Mucosa of stomach (tissue), 1 donor: Measurements from ENCODE around the gene RAB21.

Experiments
- H3K27me3 ChIP-seq: one replicate; pipeline ENCODE4 v1.7.0; 2013; ENCODE audit warnings: mild to moderate bottlenecking, low read length; ENCODE audit not compliant: control insufficient read depth, insufficient read depth
- H3K36me3 ChIP-seq: one replicate; pipeline ENCODE4 v1.7.0; 2013; ENCODE audit warnings: low read length; ENCODE audit not compliant: control insufficient read depth, insufficient read depth
- H3K4me1 ChIP-seq: one replicate; pipeline ENCODE4 v1.7.0; 2013; ENCODE audit warnings: mild to moderate bottlenecking, low read length; ENCODE audit not compliant: control insufficient read depth, insufficient read depth
- H3K4me3 ChIP-seq: one replicate; pipeline ENCODE4 v1.7.0; 2013; ENCODE audit warnings: low read length
- H3K9ac ChIP-seq: one replicate; pipeline ENCODE4 v1.7.0; 2013; ENCODE audit warnings: mild to moderate bottlenecking, low read length, moderate library complexity
- H3K9me3 ChIP-seq: one replicate; pipeline ENCODE4 v1.7.0; 2013; ENCODE audit warnings: mild to moderate bottlenecking, low read length, moderate library complexity; ENCODE audit not compliant: control insufficient read depth
- donor health status: Pancreatic carcinoma.

RAB21 gene

GRCh38 chr12:71754461-71755145 is at the start of gene RAB21:
TSS of gene RAB21 (plus strand) at chr12:71754863. CDS start at chr12:71755130, 267 bp downstream.
- peak within 1 kb of the TSS; percentile 65 for H3K4me3 ChIP-seq
- H3K27me3 ChIP-seq: no peaks in the 10 kb centered on the region
- H3K9me3 ChIP-seq: no peaks in the 10 kb centered on the region
- peaks cover 6% of the 10 kb centered on the region for H3K4me1 ChIP-seq
- H3K9ac ChIP-seq: peak within 1 kb of the TSS; percentile 87
- no peaks in the 10 kb centered on the region for H3K36me3 ChIP-seq

GRCh38 chr12:71704920-71705319 is 49.7 kb upstream of the RAB21 start:
- H3K4me1 ChIP-seq: no peaks in the 10 kb centered on the region
- H3K9ac ChIP-seq: no peak overlapping the region
- H3K9me3 ChIP-seq: no peaks in the 10 kb centered on the region
- H3K4me3 ChIP-seq: no peak overlapping the region
- no peaks in the 10 kb centered on the region for H3K36me3 ChIP-seq
- H3K27me3 ChIP-seq: no peaks in the 10 kb centered on the region

- Histone ChIP-seq H3K36me3 (no peaks in the 10 kb centered on the region), H3K27me3 (no peaks in the 10 kb centered on the region), H3K9ac (no peak overlapping the region), H3K9me3 (no peaks in the 10 kb centered on the region), H3K4me1 (no peaks in the 10 kb centered on the region), H3K4me3 (no peak overlapping the region)
These were observed 46.0 kb upstream of the RAB21 start for GRCh38 chr12:71708658-71709057.

GRCh38 chr12:71710276-71711125 is 44.2 kb upstream of the RAB21 start:
- Histone ChIP-seq H3K9ac (no peak overlapping the region), H3K4me3 (no peak overlapping the region), H3K9me3 (no peaks in the 10 kb centered on the region), H3K27me3 (no peaks in the 10 kb centered on the region), H3K4me1 (no peaks in the 10 kb centered on the region), H3K36me3 (no peaks in the 10 kb centered on the region)

GRCh38 chr12:71718611-71719010 is 36.1 kb upstream of the RAB21 start:
- no peak overlapping the region for H3K9ac ChIP-seq
- H3K36me3 ChIP-seq: no peaks in the 10 kb centered on the region
- H3K4me1 ChIP-seq: no peaks in the 10 kb centered on the region
- no peaks in the 10 kb centered on the region for H3K27me3 ChIP-seq
- no peaks in the 10 kb centered on the region for H3K9me3 ChIP-seq
- H3K4me3 ChIP-seq: no peak overlapping the region

- Histone ChIP-seq H3K27me3 (no peaks in the 10 kb centered on the region), H3K9ac (no peak overlapping the region), H3K36me3 (no peaks in the 10 kb centered on the region), H3K9me3 (no peaks in the 10 kb centered on the region), H3K4me1 (no peaks in the 10 kb centered on the region), H3K4me3 (no peak overlapping the region)
These were observed 34.9 kb upstream of the RAB21 start for GRCh38 chr12:71719647-71720370.

- no peaks in the 10 kb centered on the region for H3K9me3 ChIP-seq
- H3K27me3 ChIP-seq: no peaks in the 10 kb centered on the region
- H3K9ac ChIP-seq: no peak overlapping the region
- no peaks in the 10 kb centered on the region for H3K36me3 ChIP-seq
- H3K4me1 ChIP-seq: no peaks in the 10 kb centered on the region
- no peak overlapping the region for H3K4me3 ChIP-seq
These were observed 32.7 kb upstream of the RAB21 start for GRCh38 chr12:71721783-71722505.

- Histone ChIP-seq H3K4me3 (no peak overlapping the region), H3K9me3 (no peaks in the 10 kb centered on the region), H3K9ac (no peak overlapping the region), H3K36me3 (no peaks in the 10 kb centered on the region), H3K27me3 (no peaks in the 10 kb centered on the region), H3K4me1 (no peaks in the 10 kb centered on the region)
These were observed 29.7 kb upstream of the RAB21 start for GRCh38 chr12:71725011-71725410.

GRCh38 chr12:71726548-71726947 is 28.1 kb upstream of the RAB21 start:
- Histone ChIP-seq H3K27me3 (no peaks in the 10 kb centered on the region), H3K36me3 (no peaks in the 10 kb centered on the region), H3K4me3 (no peak overlapping the region), H3K9ac (no peak overlapping the region), H3K4me1 (no peaks in the 10 kb centered on the region), H3K9me3 (no peaks in the 10 kb centered on the region)

GRCh38 chr12:71727958-71728357 is 26.7 kb upstream of the RAB21 start:
- Histone ChIP-seq H3K36me3 (no peaks in the 10 kb centered on the region), H3K9ac (no peak overlapping the region), H3K27me3 (no peaks in the 10 kb centered on the region), H3K9me3 (no peaks in the 10 kb centered on the region), H3K4me1 (no peaks in the 10 kb centered on the region), H3K4me3 (no peak overlapping the region)

GRCh38 chr12:71730936-71731335 is 23.7 kb upstream of the RAB21 start:
- no peak overlapping the region for H3K9ac ChIP-seq
- H3K4me1 ChIP-seq: no peaks in the 10 kb centered on the region
- no peaks in the 10 kb centered on the region for H3K27me3 ChIP-seq
- no peaks in the 10 kb centered on the region for H3K36me3 ChIP-seq
- no peak overlapping the region for H3K4me3 ChIP-seq
- no peaks in the 10 kb centered on the region for H3K9me3 ChIP-seq
